Neuronal stem cell (in vitro differentiated cells): ENCODE results near the gene KIRREL2.
A peak's percentile ranks its signal among the peaks of the same experiment; 100 is the strongest.
"Not testable (repeated sequence)": the region's sequence is repeated elsewhere in the genome, so short reads cannot be mapped to it uniquely, and the experiment has no call there.

ENCODE experiments used
- DNase-seq: peaks from one replicate; pipeline ENCODE4 v3.0.0-alpha.2; 2013; ENCODE audit warnings: low spot score
- H2AFZ ChIP-seq: one replicate; pipeline ENCODE4 v1.6.1; 2013; ENCODE audit warnings: mild to moderate bottlenecking, low read length, inconsistent platforms
- H2AK5ac ChIP-seq: 2 replicates; pipeline ENCODE4 v1.6.1; 2013; ENCODE audit warnings: low read depth, mild to moderate bottlenecking, inconsistent platforms, low read length, moderate library complexity, mixed read lengths
- H2BK120ac ChIP-seq: 2 replicates; pipeline ENCODE4 v1.6.1; 2013; ENCODE audit warnings: low read depth, mild to moderate bottlenecking, inconsistent platforms, low read length, moderate library complexity, mixed read lengths
- H2BK12ac ChIP-seq: one replicate; pipeline ENCODE4 v1.6.1; 2013; ENCODE audit warnings: low read length, inconsistent platforms
- H2BK15ac ChIP-seq: 2 replicates; pipeline ENCODE4 v1.6.1; 2013; ENCODE audit warnings: mild to moderate bottlenecking, low read length, inconsistent platforms, mixed read lengths
- H2BK5ac ChIP-seq: one replicate; pipeline ENCODE4 v1.6.1; 2013; ENCODE audit warnings: inconsistent platforms, mild to moderate bottlenecking, low read length, moderate library complexity
- H3K14ac ChIP-seq: one replicate; pipeline ENCODE4 v1.6.1; 2013; ENCODE audit warnings: low read length, inconsistent platforms
- H3K18ac ChIP-seq: 2 replicates; pipeline ENCODE4 v1.6.1; 2013; ENCODE audit warnings: low read length, inconsistent platforms
- H3K23ac ChIP-seq: 2 replicates; pipeline ENCODE4 v1.6.1; 2013; ENCODE audit warnings: low read depth, mild to moderate bottlenecking, mixed read lengths, low read length, inconsistent platforms; ENCODE audit not compliant: poor library complexity
- H3K27ac ChIP-seq: replicated peaks from 3 replicates; pipeline ENCODE4 v1.5.1; 2013; ENCODE audit warnings: low read length, inconsistent platforms
- H3K27me3 ChIP-seq, 3 experiments: 2 replicates each; pipeline ENCODE4 v1.6.1; 2013; ENCODE audit warnings: low read length in 3 of 3, mild to moderate bottlenecking in 2 of 3, inconsistent platforms in 1 of 3, low read depth in 1 of 3, mixed read lengths in 1 of 3, moderate library complexity in 1 of 3; ENCODE audit not compliant: control insufficient read depth in 3 of 3, insufficient read depth in 3 of 3
- H3K36me3 ChIP-seq, 2 donors: replicated peaks in 1 of 2; 2 replicates each; pipeline ENCODE4 v1.6.1; 2013; ENCODE audit warnings: low read length in 2 of 2; ENCODE audit not compliant: control insufficient read depth in 2 of 2, insufficient read depth in 2 of 2
- H3K4ac ChIP-seq: 2 replicates; pipeline ENCODE4 v1.6.1; 2013; ENCODE audit warnings: inconsistent platforms, mild to moderate bottlenecking, low read length, moderate library complexity
- H3K4me1 ChIP-seq, 2 donors: 1 replicate in 1 of 2; 2 replicates in 1 of 2; pipeline ENCODE4 v1.6.1; 2013; ENCODE audit warnings: low read length in 2 of 2, low read depth in 1 of 2; ENCODE audit not compliant: control insufficient read depth in 2 of 2, insufficient read depth in 1 of 2
- H3K4me2 ChIP-seq: one replicate; pipeline ENCODE4 v1.6.1; 2013; ENCODE audit warnings: mild to moderate bottlenecking, low read length, inconsistent platforms; ENCODE audit not compliant: insufficient read depth, poor library complexity, severe bottlenecking
- H3K4me3 ChIP-seq, 2 donors: 2 replicates each; pipeline ENCODE4 v1.5.1; 2013; ENCODE audit warnings: low read length in 2 of 2, mild to moderate bottlenecking in 2 of 2, inconsistent platforms in 1 of 2, moderate library complexity in 1 of 2
- H3K79me1 ChIP-seq: one replicate; pipeline ENCODE4 v1.6.1; 2013; ENCODE audit warnings: low read depth, mild to moderate bottlenecking, inconsistent platforms, low read length, moderate library complexity
- H3K9ac ChIP-seq: one replicate; pipeline ENCODE4 v1.6.1; 2013; ENCODE audit warnings: mild to moderate bottlenecking, low read depth, low read length, inconsistent platforms; ENCODE audit not compliant: poor library complexity
- H3K9me3 ChIP-seq, 2 donors: replicated peaks in 1 of 2; 2 replicates each; pipeline versions ENCODE3 to v1.6.1; 2013; ENCODE audit warnings: low read length in 2 of 2, mild to moderate bottlenecking in 2 of 2, inconsistent platforms in 1 of 2, low read depth in 1 of 2, mixed read lengths in 1 of 2, moderate library complexity in 1 of 2; ENCODE audit not compliant: control insufficient read depth in 2 of 2, insufficient read depth in 1 of 2
- H4K8ac ChIP-seq: one replicate; pipeline ENCODE4 v1.6.1; 2013; ENCODE audit warnings: low read depth, mild to moderate bottlenecking, inconsistent platforms, low read length, moderate library complexity
- H4K91ac ChIP-seq: one replicate; pipeline ENCODE4 v1.6.1; 2013; ENCODE audit warnings: low read length, low read depth, mild to moderate bottlenecking, inconsistent platforms; ENCODE audit not compliant: poor library complexity
- WGBS, 2 donors: extraction: QIAGEN DNeasy Blood & Tissue Kit; methylation state at CpG; one replicate each; pipeline ENCODE4 v1.1.7; 2013; ENCODE audit warnings: missing lambda C conversion rate in 2 of 2, mixed read lengths in 1 of 2; ENCODE audit not compliant: insufficient read length in 2 of 2, insufficient replicate concordance in 1 of 2; ENCODE audit errors: extremely low coverage in 2 of 2; 5-methylcytosine and 5-hydroxymethylcytosine counted together

KIRREL2 gene

GRCh38 chr19:35908973-35909683, 52.4 kb downstream of the KIRREL2 start:
- Histone ChIP-seq H3K4me1 (peaks cover 5 to 12% of the 10 kb centered on the region in 2 donors), H3K79me1 (no peaks in the 10 kb centered on the region), H3K9me3 (no peaks in the 10 kb centered on the region), H3K4ac (no peak overlapping the region), H2BK12ac (no peak overlapping the region), H3K27ac (no peak overlapping the region), H3K9ac (no peak overlapping the region), H4K91ac (no peak overlapping the region), H2BK5ac (no peak overlapping the region), H2BK15ac (peak overlapping the region; percentile 77), H3K36me3 (no peaks in the 10 kb centered on the region), H2BK120ac (no peak overlapping the region), H2AK5ac (no peak overlapping the region), H3K23ac (no peak overlapping the region), H3K14ac (no peak overlapping the region), H4K8ac (no peak overlapping the region), H3K27me3 (peaks cover 0 to 10% (median 0%) of the 10 kb centered on the region in 3 experiments), H2AFZ (peak overlapping the region; percentile 56), H3K18ac (peak overlapping the region; percentile 77), H3K4me3 (no peak overlapping the region), H3K4me2 (no peak overlapping the region)
- no peak for DNase-seq
- no CpG with 5 or more reads among the region's 10 CpGs for WGBS, 2 donors

- Histone ChIP-seq H2BK12ac (no peak overlapping the region), H3K36me3 (no peaks in the 10 kb centered on the region), H3K27me3 (peaks cover 0 to 5% (median 0%) of the 10 kb centered on the region in 3 experiments), H2AK5ac (no peak overlapping the region), H2BK15ac (peak overlapping the region; percentile 77), H3K9ac (no peak overlapping the region), H3K27ac (no peak overlapping the region), H2BK120ac (no peak overlapping the region), H2BK5ac (no peak overlapping the region), H3K14ac (no peak overlapping the region), H3K79me1 (no peaks in the 10 kb centered on the region), H3K9me3 (no peaks in the 10 kb centered on the region), H4K8ac (no peak overlapping the region), H4K91ac (no peak overlapping the region), H3K18ac (peak overlapping the region; percentile 77), H3K4ac (no peak overlapping the region), H2AFZ (peak overlapping the region; percentile 56), H3K4me3 (no peak overlapping the region), H3K23ac (no peak overlapping the region), H3K4me2 (no peak overlapping the region), H3K4me1 (peaks cover 5 to 12% of the 10 kb centered on the region in 2 donors)
- WGBS, 2 donors: no CpG with 5 or more reads among the region's 6 CpGs
- no peak for DNase-seq
These were observed 52.9 kb downstream of the KIRREL2 start for GRCh38 chr19:35909684-35910035.

GRCh38 chr19:35910355-35910754, 53.6 kb downstream of the KIRREL2 start:
- H3K79me1 ChIP-seq, DNase-seq, H3K18ac ChIP-seq, H2AFZ ChIP-seq, H3K14ac ChIP-seq, H3K27me3 ChIP-seq, H2AK5ac ChIP-seq, H3K4me2 ChIP-seq, H4K91ac ChIP-seq, H2BK120ac ChIP-seq, H4K8ac ChIP-seq, H3K23ac ChIP-seq, H3K9me3 ChIP-seq, H3K27ac ChIP-seq, H2BK12ac ChIP-seq, H3K9ac ChIP-seq, H3K4me3 ChIP-seq, H3K4ac ChIP-seq, H2BK5ac ChIP-seq, H3K36me3 ChIP-seq, H2BK15ac ChIP-seq: not testable (repeated sequence)
- no CpG with 5 or more reads among the region's 14 CpGs for WGBS, 2 donors
- peaks cover 5 to 12% of the 10 kb centered on the region in 2 donors for H3K4me1 ChIP-seq

GRCh38 chr19:35911173-35911572, 54.5 kb downstream of the KIRREL2 start:
- Histone ChIP-seq H2BK5ac (no peak overlapping the region), H3K9ac (no peak overlapping the region), H3K18ac (no peak overlapping the region), H3K9me3 (no peaks in the 10 kb centered on the region), H3K79me1 (no peaks in the 10 kb centered on the region), H2AK5ac (no peak overlapping the region), H2BK15ac (no peak overlapping the region), H3K27me3 (peaks cover 0 to 3% (median 0%) of the 10 kb centered on the region in 3 experiments), H4K91ac (no peak overlapping the region), H3K27ac (no peak overlapping the region), H2BK120ac (no peak overlapping the region), H4K8ac (no peak overlapping the region), H3K23ac (no peak overlapping the region), H2AFZ (no peak overlapping the region), H3K4me3 (no peak overlapping the region), H3K14ac (no peak overlapping the region), H3K4ac (no peak overlapping the region), H3K36me3 (no peaks in the 10 kb centered on the region), H2BK12ac (no peak overlapping the region), H3K4me1 (peaks cover 5 to 12% of the 10 kb centered on the region in 2 donors), H3K4me2 (no peak overlapping the region)
- DNase-seq: no peak
- no CpG with 5 or more reads among the region's 3 CpGs for WGBS, 2 donors
